CD4-positive, alpha-beta T cell (primary cell): ENCODE results near the gene CDC42. TPM values are rescaled to one million over a fixed set of nuclear protein-coding genes. Genes with fewer than 3 reads are reported as not detected.

ENCODE experiments used
- ATAC-seq: fragments of 200-7000 bp; cut with Tn5 transposase; one replicate; pipeline ENCODE4 v1.10.0; 2022; ENCODE audit warnings: mild to moderate bottlenecking; ENCODE audit not compliant: poor library complexity
- CTCF ChIA-PET: fragments of 350-600 bp; sonication (Branson Sonifier 250); formaldehyde crosslinking; loops from one replicate; lab custom pipeline; 2021; ENCODE audit warnings: antibody characterized with exemption, inconsistent platforms; lab: Charles Lee
- POLR2A ChIA-PET: fragments of 350-600 bp; sonication (Branson Sonifier 250); formaldehyde crosslinking; loops from one replicate; lab custom pipeline; 2021; ENCODE audit warnings: antibody characterized with exemption, inconsistent platforms; lab: Charles Lee
- DNase-seq, 14 experiments: peaks; one replicate each; pipeline ENCODE4 v3.0.0-alpha.2; 2013 to 2020; ENCODE audit warnings: mixed read lengths in 2 of 14
- H3K27ac ChIP-seq, 2 donors: one replicate each; pipeline versions ENCODE4 v1.5.1 to v1.7.0; 2013; ENCODE audit warnings: low read length in 2 of 2, low read depth in 1 of 2, mild to moderate bottlenecking in 1 of 2
- H3K27me3 ChIP-seq, 2 experiments: 1 replicate in 1 of 2; 2 replicates in 1 of 2; pipeline versions ENCODE4 v1.6.1 to v1.7.0; 2013; ENCODE audit warnings: low read length in 2 of 2, control low read depth in 1 of 2, mild to moderate bottlenecking in 1 of 2, moderate library complexity in 1 of 2; ENCODE audit not compliant: insufficient read depth in 2 of 2, control insufficient read depth in 1 of 2
- H3K36me3 ChIP-seq: one replicate; pipeline ENCODE4 v1.6.1; 2013; ENCODE audit warnings: low read length, control low read depth; ENCODE audit not compliant: insufficient read depth
- H3K4me1 ChIP-seq: one replicate; pipeline ENCODE4 v1.6.1; 2013; ENCODE audit warnings: low read length, control low read depth; ENCODE audit not compliant: insufficient read depth
- H3K4me3 ChIP-seq: one replicate; pipeline ENCODE4 v1.5.1; 2013; ENCODE audit warnings: mild to moderate bottlenecking, low read length, moderate library complexity
- H3K9me3 ChIP-seq, 2 experiments: 1 replicate in 1 of 2; 2 replicates in 1 of 2; pipeline versions ENCODE4 v1.6.1 to v1.7.0; 2013; ENCODE audit warnings: low read length in 2 of 2, mild to moderate bottlenecking in 2 of 2, control low read depth in 1 of 2, moderate library complexity in 1 of 2; ENCODE audit not compliant: control insufficient read depth in 1 of 2, insufficient read depth in 1 of 2
- H3K27ac Mint-ChIP-seq: one replicate; pipeline ENCODE4 v1.8.0; 2020; ENCODE audit warnings: mixed read lengths
- H3K27me3 Mint-ChIP-seq: one replicate; pipeline ENCODE4 v1.8.0; 2021; ENCODE audit warnings: mixed read lengths
- H3K36me3 Mint-ChIP-seq: one replicate; pipeline ENCODE4 v1.8.0; 2021; ENCODE audit warnings: low read depth, mixed read lengths
- H3K4me1 Mint-ChIP-seq: one replicate; pipeline ENCODE4 v1.8.0; 2021; ENCODE audit warnings: low read depth, mixed read lengths
- H3K4me3 Mint-ChIP-seq: one replicate; pipeline ENCODE4 v1.8.0; 2020; ENCODE audit warnings: mild to moderate bottlenecking, mixed read lengths
- H3K9me3 Mint-ChIP-seq: one replicate; pipeline ENCODE4 v1.8.0; 2020; ENCODE audit warnings: mixed read lengths
- CTCF ChIP-seq: fragments of 200-600 bp; IDR thresholded peaks from one replicate; pipeline ENCODE4 v1.8.0; 2022; ENCODE audit warnings: antibody characterized with exemption, mild to moderate bottlenecking
- intact Hi-C, 2 experiments: fragments of 100-400 bp; cut with DNase I in 1 of 2; cut with micrococcal nuclease in 1 of 2; formaldehyde crosslinking; loops; one replicate each; pipeline versions ENCODE4 v1.15.1 to v1.9.0; 2023 to 2025; cut with DNase I, micrococcal nuclease
- total RNA-seq, 174 experiments: library from RNA in 2 of 174; stranded (reverse) in 2 of 174; gene quantifications; one replicate each; pipeline ENCODE4 v1.2.3 and lab custom pipeline; 2021 to 2026

The CDC42 gene
- total RNA-seq, 2 experiments from 2014 or later: 375 to 379 TPM

DNA sequence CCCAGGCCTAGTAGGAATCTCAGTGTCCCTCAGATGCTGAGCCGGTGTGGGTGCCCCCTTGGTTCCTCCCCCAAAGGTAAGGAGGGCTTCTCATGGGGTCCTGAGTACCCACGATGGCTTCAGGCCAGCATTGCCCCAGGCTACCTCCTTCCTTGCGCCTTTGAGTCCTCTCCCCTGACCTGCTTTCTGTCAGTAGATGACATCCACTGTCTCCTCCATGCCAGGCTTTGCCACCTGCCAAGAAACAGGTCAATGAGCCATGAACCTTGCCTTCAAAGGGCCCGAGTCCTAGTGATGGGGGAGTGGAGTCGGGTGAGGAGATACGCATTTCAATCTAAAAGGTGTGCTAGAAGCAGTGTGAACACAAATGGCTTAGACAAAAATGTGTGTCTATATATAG, 74.7 kb downstream of the CDC42 start:
- TF ChIP-seq CTCF: no peak
- H3K4me1 Mint-ChIP-seq: no peaks in the 10 kb centered on the region
- CTCF ChIA-PET: no interaction called here
- H3K27me3 ChIP-seq: no peaks in the 10 kb centered on the region
- H3K36me3 ChIP-seq: no peaks in the 10 kb centered on the region
- H3K4me3 ChIP-seq: no peak overlapping the region
- intact Hi-C loops: no loop called here
- H3K27me3 Mint-ChIP-seq: no peaks in the 10 kb centered on the region
- H3K36me3 Mint-ChIP-seq: no peaks in the 10 kb centered on the region
- H3K9me3 Mint-ChIP-seq: no peaks in the 10 kb centered on the region
- POLR2A ChIA-PET: no interaction called here
- H3K9me3 ChIP-seq: no peaks in the 10 kb centered on the region
- no peak overlapping the region for H3K4me3 Mint-ChIP-seq
- H3K27ac Mint-ChIP-seq: no peak overlapping the region
- no peak for ATAC-seq
- H3K27ac ChIP-seq: no peak overlapping the region
- no peak for DNase-seq
- peaks cover 3% of the 10 kb centered on the region for H3K4me1 ChIP-seq

DNA sequence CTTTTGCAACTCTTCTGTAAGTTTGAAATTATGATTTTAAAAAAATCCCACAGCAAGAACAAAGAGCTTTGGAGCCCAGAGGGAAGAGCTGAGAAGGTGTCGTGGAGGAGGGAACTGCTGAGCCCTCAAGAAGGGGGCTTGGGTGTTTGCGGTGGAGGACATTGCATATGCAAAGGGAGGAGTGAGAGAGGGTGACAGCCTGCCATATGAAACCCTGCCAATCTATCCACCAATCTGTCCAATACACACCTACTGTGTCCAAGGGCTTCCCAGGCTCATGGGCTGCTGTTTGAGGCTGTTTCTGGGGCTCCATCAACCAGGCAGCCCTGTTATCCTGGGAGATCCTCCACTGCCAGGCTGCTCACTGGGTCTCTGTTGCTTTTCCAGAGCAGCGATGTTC, 75.2 kb downstream of the CDC42 start:
- intact Hi-C loops: no loop called here
- TF ChIP-seq CTCF: no peak
- ChIA-PET POLR2A (no interaction called here), CTCF (no interaction called here)
- Histone ChIP-seq H3K27ac (no peak overlapping the region), H3K36me3 (no peaks in the 10 kb centered on the region), H3K4me3 (no peak overlapping the region), H3K4me1 (peaks cover 3% of the 10 kb centered on the region), H3K9me3 (no peaks in the 10 kb centered on the region), H3K27me3 (no peaks in the 10 kb centered on the region)
- Mint-ChIP-seq H3K4me1 (no peaks in the 10 kb centered on the region), H3K4me3 (no peak overlapping the region), H3K27me3 (no peaks in the 10 kb centered on the region), H3K27ac (no peak overlapping the region), H3K36me3 (no peaks in the 10 kb centered on the region), H3K9me3 (no peaks in the 10 kb centered on the region)
- DNase-seq (no peak), ATAC-seq (no peak)

GRCh38 chr1:22128392-22128791, 75.9 kb downstream of the CDC42 start:
- ATAC-seq (no peak), DNase-seq (no peak)
- Histone ChIP-seq H3K4me1 (peaks cover 3% of the 10 kb centered on the region), H3K9me3 (no peaks in the 10 kb centered on the region), H3K4me3 (no peak overlapping the region), H3K36me3 (no peaks in the 10 kb centered on the region), H3K27ac (no peak overlapping the region), H3K27me3 (no peaks in the 10 kb centered on the region)
- ChIA-PET CTCF (no interaction called here), POLR2A (no interaction called here)
- Mint-ChIP-seq H3K27ac (no peak overlapping the region), H3K9me3 (no peaks in the 10 kb centered on the region), H3K4me1 (no peaks in the 10 kb centered on the region), H3K27me3 (no peaks in the 10 kb centered on the region), H3K4me3 (no peak overlapping the region), H3K36me3 (no peaks in the 10 kb centered on the region)
- intact Hi-C loops: no loop called here
- no peak for TF ChIP-seq CTCF
